Ectodermal cell (in vitro differentiated cells): ENCODE data around the gene GRID2.

Source experiments
- H3K27ac ChIP-seq: 2 replicates; pipeline ENCODE4 v1.7.0; 2013; ENCODE audit warnings: mild to moderate bottlenecking, low read depth, low read length; ENCODE audit not compliant: insufficient read depth, poor library complexity, severe bottlenecking
- H3K27me3 ChIP-seq: 2 replicates; pipeline ENCODE4 v1.7.0; 2013; ENCODE audit warnings: mild to moderate bottlenecking, low read length; ENCODE audit not compliant: insufficient read depth, control insufficient read depth, poor library complexity, severe bottlenecking
- H3K36me3 ChIP-seq: one replicate; pipeline ENCODE4 v1.7.0; 2013; ENCODE audit warnings: low read length; ENCODE audit not compliant: control insufficient read depth, insufficient read depth
- H3K4me1 ChIP-seq: one replicate; pipeline ENCODE4 v1.7.0; 2013; ENCODE audit warnings: low read length; ENCODE audit not compliant: control insufficient read depth, insufficient read depth
- H3K4me3 ChIP-seq: 2 replicates; pipeline ENCODE4 v1.7.0; 2013; ENCODE audit warnings: low read depth, low read length, control low read depth; ENCODE audit not compliant: insufficient read depth
- H3K9me3 ChIP-seq: 2 replicates; pipeline ENCODE4 v1.7.0; 2013; ENCODE audit warnings: mild to moderate bottlenecking, low read length, moderate library complexity; ENCODE audit not compliant: control insufficient read depth
- WGBS, 2 experiments: methylation state at CpG; one replicate each; pipeline ENCODE4 v1.1.7; 2013; ENCODE audit warnings: missing lambda C conversion rate in 2 of 2; 5-methylcytosine and 5-hydroxymethylcytosine counted together

Gene GRID2

DNA sequence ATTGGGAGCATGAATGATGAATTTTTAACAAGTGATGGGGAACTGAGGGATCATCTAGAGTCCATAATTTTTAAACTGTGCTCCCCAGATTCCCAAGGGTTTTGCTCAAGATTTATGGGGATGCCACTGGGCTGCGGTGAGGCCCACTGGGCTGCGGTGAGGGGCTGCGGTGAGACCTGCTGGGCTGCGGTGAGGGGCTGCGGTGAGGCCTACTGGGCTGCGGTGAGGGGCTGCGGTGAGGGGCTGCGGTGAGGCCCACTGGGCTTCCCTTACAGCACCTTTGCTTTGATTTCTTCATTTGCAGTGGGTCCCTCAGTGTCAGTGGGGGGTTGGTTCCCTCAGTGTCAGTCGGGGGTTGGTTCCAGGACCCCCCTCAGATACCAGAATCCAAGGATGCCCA lies 1477.4 kb downstream of the GRID2 start:
- 96 to 98% methylated on average over 8 to 9 of the region's 9 CpGs for WGBS, 2 experiments

DNA sequence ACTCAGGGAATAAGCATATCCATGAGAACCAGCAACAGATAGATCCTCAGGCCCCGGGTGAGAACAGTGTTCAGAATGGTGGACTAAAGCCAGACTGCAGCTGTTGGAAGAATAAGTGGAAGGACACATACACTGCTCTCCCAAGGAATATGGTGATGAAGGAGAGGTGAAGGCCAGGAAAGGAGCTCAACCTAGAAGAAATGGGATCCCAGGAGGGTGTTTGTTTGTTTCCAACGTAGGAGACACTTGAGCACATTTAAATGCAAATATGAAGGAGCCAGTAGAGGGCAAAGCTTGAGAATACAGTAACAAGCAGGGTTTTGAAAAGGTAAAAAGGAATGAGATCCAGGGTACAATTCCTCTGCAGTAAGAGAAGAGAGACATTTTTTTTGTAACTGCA lies 1482.4 kb downstream of the GRID2 start:
- Histone ChIP-seq H3K27ac (no peak overlapping the region), H3K4me1 (no peaks in the 10 kb centered on the region), H3K36me3 (no peaks in the 10 kb centered on the region), H3K9me3 (no peaks in the 10 kb centered on the region), H3K4me3 (no peak overlapping the region), H3K27me3 (no peaks in the 10 kb centered on the region)
- 47 to 53% methylated on average over 2 of the region's 2 CpGs for WGBS, 2 experiments

More for the DNA sequence above, 1477.4 kb downstream of the GRID2 start:
- Histone ChIP-seq H3K4me3 (no peak overlapping the region), H3K9me3 (no peaks in the 10 kb centered on the region), H3K27ac (no peak overlapping the region), H3K27me3 (no peaks in the 10 kb centered on the region), H3K4me1 (no peaks in the 10 kb centered on the region), H3K36me3 (no peaks in the 10 kb centered on the region)

DNA sequence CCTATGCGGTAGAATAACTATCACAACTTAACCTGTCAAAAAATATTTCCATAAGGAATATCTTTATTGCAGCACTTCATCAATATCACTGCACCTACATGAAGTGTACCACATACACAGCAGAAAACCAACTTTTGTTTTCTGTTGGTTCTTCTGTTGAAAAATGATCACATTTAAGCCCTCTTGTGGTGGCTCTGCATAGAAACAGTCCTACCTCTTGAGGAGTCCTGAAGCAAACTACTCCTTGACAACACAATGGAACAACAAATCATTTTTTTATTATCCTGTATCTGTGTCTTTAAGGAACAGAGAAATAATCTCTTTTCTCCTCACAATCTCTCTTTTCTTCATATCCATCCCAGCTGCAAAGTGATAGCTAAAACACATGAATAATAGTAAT lies 1484.9 kb downstream of the GRID2 start:
- Histone ChIP-seq H3K27ac (no peak overlapping the region), H3K4me1 (no peaks in the 10 kb centered on the region), H3K27me3 (no peaks in the 10 kb centered on the region), H3K4me3 (no peak overlapping the region), H3K9me3 (no peaks in the 10 kb centered on the region), H3K36me3 (no peaks in the 10 kb centered on the region)
- 83 to 96% methylated on average over 1 of the region's 1 CpG for WGBS, 2 experiments

DNA sequence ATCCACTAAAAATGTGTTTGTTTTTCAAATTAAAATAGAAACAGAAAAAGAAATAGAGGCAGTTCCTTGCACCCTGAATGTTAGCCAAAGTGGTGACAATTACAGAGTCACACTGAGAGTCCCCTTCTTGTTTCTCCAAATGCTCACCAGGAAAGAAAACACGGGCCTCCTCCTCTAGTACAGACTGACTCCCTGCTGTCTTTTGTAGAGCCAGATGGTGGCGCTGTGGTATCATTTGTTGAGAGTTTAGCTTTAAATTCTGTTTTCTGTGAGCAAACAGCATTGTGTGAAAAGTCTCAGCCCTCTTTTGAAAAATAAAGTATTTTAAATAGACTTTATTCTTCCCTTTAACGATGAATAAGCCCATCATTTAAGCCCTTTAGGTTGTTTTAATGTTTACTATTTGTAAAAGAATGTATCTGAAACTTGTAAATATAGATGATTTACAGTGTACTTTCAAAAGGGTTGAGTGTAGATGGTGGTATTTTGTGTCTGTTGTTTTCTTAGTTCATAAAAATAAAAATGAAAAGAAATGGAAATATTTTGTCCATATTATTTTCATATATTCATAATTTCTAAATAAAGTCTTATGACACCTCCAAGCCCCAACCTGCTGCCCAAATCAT lies 1487.9 kb downstream of the GRID2 start:
- H3K27ac ChIP-seq: no peak overlapping the region
- no peaks in the 10 kb centered on the region for H3K36me3 ChIP-seq
- no peaks in the 10 kb centered on the region for H3K27me3 ChIP-seq
- H3K4me3 ChIP-seq: no peak overlapping the region
- no peaks in the 10 kb centered on the region for H3K4me1 ChIP-seq
- H3K9me3 ChIP-seq: no peaks in the 10 kb centered on the region
- WGBS, 2 experiments: 0% methylated on average over 2 to 3 of the region's 3 CpGs

DNA sequence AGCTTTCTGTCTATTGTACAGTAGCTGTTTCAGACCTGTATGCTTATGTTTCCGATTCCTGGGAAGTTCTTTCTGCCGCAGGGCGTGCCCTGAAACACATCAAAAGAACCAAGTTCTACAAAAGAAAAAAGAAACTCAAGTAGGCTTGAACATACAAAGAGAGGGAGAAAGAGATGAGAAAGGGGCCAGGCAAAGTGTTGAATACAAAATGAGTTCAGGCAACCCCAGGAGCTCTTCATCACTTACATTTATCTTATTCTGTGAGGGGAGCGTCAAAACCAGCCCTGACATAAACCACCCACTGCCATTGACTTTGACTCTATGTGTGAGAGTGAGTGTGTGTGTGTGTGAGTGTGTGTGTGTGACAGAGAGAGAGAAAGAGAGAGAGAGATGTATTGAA lies 1498.3 kb downstream of the GRID2 start:
- no peak overlapping the region for H3K27ac ChIP-seq

DNA sequence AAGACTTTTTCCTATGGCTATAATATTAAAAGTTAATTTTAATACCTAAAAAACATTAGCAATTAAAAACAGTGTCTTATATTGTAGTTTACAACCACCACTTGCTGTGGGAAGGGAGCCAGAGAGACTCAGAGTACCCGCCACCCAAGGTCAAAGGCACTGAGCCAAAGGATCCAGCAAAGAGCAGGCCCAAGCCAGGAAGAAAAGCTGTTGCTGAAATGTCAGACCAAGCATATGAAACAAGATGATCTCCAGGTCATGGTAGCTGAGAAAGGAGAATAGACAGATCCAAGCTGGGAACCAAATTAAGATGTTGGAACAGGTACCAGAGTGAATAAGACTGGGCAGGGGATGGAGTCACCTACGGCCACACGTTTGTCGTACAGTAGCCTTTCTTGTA lies 1506.0 kb downstream of the GRID2 start:
- H3K4me3 ChIP-seq: no peak overlapping the region
- no peak overlapping the region for H3K27ac ChIP-seq
- H3K27me3 ChIP-seq: no peaks in the 10 kb centered on the region
- 87 to 97% methylated on average over 4 of the region's 4 CpGs for WGBS, 2 experiments
- no peaks in the 10 kb centered on the region for H3K4me1 ChIP-seq
- no peaks in the 10 kb centered on the region for H3K9me3 ChIP-seq
- H3K36me3 ChIP-seq: no peaks in the 10 kb centered on the region

More for the DNA sequence above, 1498.3 kb downstream of the GRID2 start:
- H3K36me3 ChIP-seq: no peaks in the 10 kb centered on the region
- no peak overlapping the region for H3K4me3 ChIP-seq
- 76 to 82% methylated on average over 2 to 4 of the region's 4 CpGs for WGBS, 2 experiments
- no peaks in the 10 kb centered on the region for H3K9me3 ChIP-seq
- H3K4me1 ChIP-seq: no peaks in the 10 kb centered on the region
- no peaks in the 10 kb centered on the region for H3K27me3 ChIP-seq

DNA sequence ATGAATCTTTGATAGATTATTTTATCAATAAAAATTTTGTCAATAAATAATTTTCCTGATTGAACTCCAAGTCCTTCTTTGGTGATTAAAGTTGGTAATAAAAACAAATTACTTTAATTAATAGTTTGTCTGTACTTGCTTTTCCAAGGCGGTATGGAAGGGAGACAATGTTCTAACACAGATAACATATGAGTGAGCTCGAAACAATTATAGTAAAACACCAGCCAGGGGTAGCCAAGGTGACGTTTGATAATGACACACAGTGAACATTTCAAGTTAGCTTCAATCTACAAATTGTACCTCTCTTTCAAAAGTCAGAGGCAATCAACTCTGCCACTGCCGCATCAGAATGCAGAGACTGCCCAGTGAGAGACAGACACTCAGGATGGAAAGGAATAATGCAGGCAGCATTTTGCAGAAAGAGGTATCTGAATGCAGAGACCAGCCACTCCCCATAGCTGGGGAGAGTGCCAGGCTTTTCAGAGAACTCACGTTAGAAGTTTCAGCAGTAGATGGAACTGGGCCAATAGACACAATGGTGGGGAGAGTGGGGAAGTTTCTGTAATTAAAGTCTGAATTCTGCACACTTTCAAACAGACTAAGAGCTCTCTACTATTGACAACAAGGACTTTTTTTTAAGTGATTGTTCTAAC lies 1506.7 kb downstream of the GRID2 start:
- no peak overlapping the region for H3K4me3 ChIP-seq
- H3K27me3 ChIP-seq: no peaks in the 10 kb centered on the region
- H3K9me3 ChIP-seq: no peaks in the 10 kb centered on the region
- WGBS, 2 experiments: 76 to 80% methylated on average over 5 of the region's 5 CpGs
- no peak overlapping the region for H3K27ac ChIP-seq
- no peaks in the 10 kb centered on the region for H3K4me1 ChIP-seq
- no peaks in the 10 kb centered on the region for H3K36me3 ChIP-seq

DNA sequence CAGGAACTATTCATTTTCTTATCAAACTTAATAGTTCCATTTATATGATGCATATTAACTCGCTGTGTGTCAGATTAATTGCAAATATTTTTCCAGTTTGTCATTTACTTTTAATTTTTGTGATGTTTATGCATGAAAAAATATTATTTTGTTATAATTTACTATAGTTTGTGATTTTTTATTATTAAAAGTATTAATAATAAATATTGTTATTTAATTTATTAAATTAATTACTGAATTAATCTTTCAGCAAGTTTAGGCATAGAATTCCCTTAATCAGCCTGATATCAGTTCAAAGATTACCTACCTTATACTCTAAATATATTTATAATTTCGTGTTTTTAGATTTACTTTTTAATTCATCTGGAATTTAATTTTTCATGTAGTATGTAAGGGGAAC lies 1509.3 kb downstream of the GRID2 start:
- H3K4me3 ChIP-seq: no peak overlapping the region
- no peaks in the 10 kb centered on the region for H3K27me3 ChIP-seq
- no CpG with 5 or more reads among the region's 2 CpGs for WGBS, 2 experiments
- H3K4me1 ChIP-seq: no peaks in the 10 kb centered on the region
- no peaks in the 10 kb centered on the region for H3K36me3 ChIP-seq
- no peak overlapping the region for H3K27ac ChIP-seq
- H3K9me3 ChIP-seq: no peaks in the 10 kb centered on the region

DNA sequence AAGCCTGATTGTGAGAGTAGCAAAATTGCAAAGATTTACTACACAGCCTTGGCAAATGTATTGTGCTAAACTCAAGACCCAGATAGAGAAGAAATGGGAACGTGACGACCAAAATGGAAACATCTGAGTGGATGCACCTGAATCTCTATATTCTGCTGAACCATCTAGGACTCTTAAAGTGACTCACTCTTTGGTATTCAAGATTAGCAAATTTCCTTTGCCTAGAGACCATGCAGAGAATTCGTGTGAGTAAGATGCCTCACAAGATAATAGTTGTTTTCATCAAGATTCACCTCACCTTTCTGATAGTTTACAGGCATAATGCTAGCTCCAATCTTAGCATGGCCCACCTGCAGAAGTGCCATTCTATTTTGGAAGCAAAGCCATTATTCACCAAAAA lies 1510.4 kb downstream of the GRID2 start:
- Histone ChIP-seq H3K9me3 (no peaks in the 10 kb centered on the region), H3K27ac (no peak overlapping the region), H3K4me3 (no peak overlapping the region), H3K36me3 (no peaks in the 10 kb centered on the region), H3K27me3 (no peaks in the 10 kb centered on the region), H3K4me1 (no peaks in the 10 kb centered on the region)
- 92 to 95% methylated on average over 3 of the region's 3 CpGs for WGBS, 2 experiments

DNA sequence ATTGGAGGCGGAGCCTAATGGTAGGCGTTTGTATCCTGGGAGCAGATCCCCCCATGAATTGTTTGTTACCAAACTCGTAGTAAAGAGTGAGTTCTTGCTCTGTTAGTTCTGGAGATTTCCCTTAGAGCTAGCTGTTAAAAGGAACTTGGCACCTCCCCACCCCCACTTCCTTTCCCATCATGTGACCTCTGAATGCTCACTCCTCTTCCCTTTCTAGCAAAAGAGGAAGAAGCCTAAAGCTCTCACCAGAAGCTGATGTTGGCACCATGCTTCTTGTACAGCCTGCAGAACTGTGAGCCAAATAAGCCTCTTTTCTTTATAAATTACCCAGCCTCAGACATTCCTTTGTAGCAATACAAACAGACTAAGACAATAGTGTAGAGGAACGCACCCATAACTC lies 1511.0 kb downstream of the GRID2 start:
- 61 to 66% methylated on average over 4 of the region's 4 CpGs for WGBS, 2 experiments
- no peak overlapping the region for H3K27ac ChIP-seq

More for the DNA sequence above, 1511.0 kb downstream of the GRID2 start:
- Histone ChIP-seq H3K9me3 (no peaks in the 10 kb centered on the region), H3K4me1 (no peaks in the 10 kb centered on the region), H3K4me3 (no peak overlapping the region), H3K36me3 (no peaks in the 10 kb centered on the region), H3K27me3 (no peaks in the 10 kb centered on the region)
